Liver (tissue), 9 donors: Measurements from ENCODE around the gene ARHGEF33. TPM values are rescaled to one million over a fixed set of nuclear protein-coding genes. Genes with fewer than 3 reads are reported as not detected.

Experiments used
- DNase-seq: peaks from one replicate; pipeline ENCODE4 v3.0.0-alpha.2; 2017; ENCODE audit warnings: low spot score
- H3K27ac ChIP-seq, 2 donors: one replicate each; pipeline ENCODE4 v1.7.0; 2013; ENCODE audit warnings: inconsistent platforms in 2 of 2, low read length in 2 of 2, control low read depth in 1 of 2, low read depth in 1 of 2, mild to moderate bottlenecking in 1 of 2
- H3K27me3 ChIP-seq, 4 donors: one replicate each; pipeline versions ENCODE4 v1.6.1 to v1.7.0; 2013; ENCODE audit warnings: low read length in 3 of 4, inconsistent platforms in 1 of 4, mild to moderate bottlenecking in 1 of 4, moderate library complexity in 1 of 4; ENCODE audit not compliant: control insufficient read depth in 4 of 4, insufficient read depth in 4 of 4
- H3K36me3 ChIP-seq, 4 donors: one replicate each; pipeline versions ENCODE4 v1.6.1 to v1.7.0; 2013; ENCODE audit warnings: low read length in 3 of 4, mild to moderate bottlenecking in 3 of 4, low read depth in 1 of 4, moderate library complexity in 1 of 4; ENCODE audit not compliant: control insufficient read depth in 4 of 4, insufficient read depth in 3 of 4
- H3K4me1 ChIP-seq, 4 donors: one replicate each; pipeline versions ENCODE4 v1.6.1 to v1.7.0; 2013; ENCODE audit warnings: low read length in 3 of 4, mild to moderate bottlenecking in 3 of 4, moderate library complexity in 1 of 4; ENCODE audit not compliant: control insufficient read depth in 4 of 4, insufficient read depth in 4 of 4
- H3K4me3 ChIP-seq, 3 donors: one replicate each; pipeline versions ENCODE4 v1.6.1 to v1.7.0; 2013; ENCODE audit warnings: low read length in 3 of 3, control low read depth in 1 of 3, low read depth in 1 of 3, mild to moderate bottlenecking in 1 of 3
- H3K9ac ChIP-seq, 2 donors: one replicate each; pipeline ENCODE4 v1.7.0; 2013; ENCODE audit warnings: low read length in 2 of 2, mild to moderate bottlenecking in 2 of 2, moderate library complexity in 2 of 2, control low read depth in 1 of 2, low read depth in 1 of 2
- H3K9me3 ChIP-seq, 4 donors: one replicate each; pipeline versions ENCODE4 v1.6.1 to v1.7.0; 2013; ENCODE audit warnings: low read length in 3 of 4; ENCODE audit not compliant: control insufficient read depth in 4 of 4
- EGR1 ChIP-seq, 2 donors: IDR thresholded peaks; 2 replicates each; pipeline ENCODE4 v1.6.1; 2016 to 2018; ENCODE audit warnings: antibody characterized with exemption in 2 of 2, low read depth in 2 of 2
- FOXA2 ChIP-seq: IDR thresholded peaks from 2 replicates; pipeline ENCODE4 v1.6.1; 2016; ENCODE audit warnings: antibody characterized with exemption
- GABPA ChIP-seq, 2 donors: IDR thresholded peaks in 1 of 2; conservative IDR thresholded peaks in 1 of 2; 2 replicates each; pipeline ENCODE4 v1.6.1; 2016; ENCODE audit warnings: antibody characterized with exemption in 2 of 2, mild to moderate bottlenecking in 1 of 2, moderate library complexity in 1 of 2
- HNF4A ChIP-seq, 2 donors: conservative IDR thresholded peaks; 2 replicates each; pipeline ENCODE4 v1.6.1; 2016; ENCODE audit warnings: antibody characterized with exemption in 2 of 2, mild to moderate bottlenecking in 2 of 2
- HNF4G ChIP-seq: IDR thresholded peaks from 2 replicates; pipeline ENCODE4 v1.6.1; 2016; ENCODE audit warnings: antibody characterized with exemption
- JUND ChIP-seq, 2 donors: IDR thresholded peaks; 2 replicates each; pipeline ENCODE4 v1.6.1; 2016; ENCODE audit warnings: antibody characterized with exemption in 2 of 2
- MAX ChIP-seq: IDR thresholded peaks from 2 replicates; pipeline ENCODE4 v1.6.1; 2016; ENCODE audit warnings: antibody characterized with exemption
- NR2F2 ChIP-seq: IDR thresholded peaks from 2 replicates; pipeline ENCODE4 v1.6.1; 2016; ENCODE audit warnings: antibody characterized with exemption
- RAD21 ChIP-seq, 2 donors: IDR thresholded peaks; 2 replicates each; pipeline ENCODE4 v1.6.1; 2016; ENCODE audit warnings: antibody characterized with exemption in 2 of 2, mild to moderate bottlenecking in 2 of 2
- REST ChIP-seq: IDR thresholded peaks from 2 replicates; pipeline ENCODE4 v1.6.1; 2016; ENCODE audit warnings: antibody characterized with exemption, mild to moderate bottlenecking
- RXRA ChIP-seq, 2 donors: IDR thresholded peaks; 2 replicates each; pipeline ENCODE4 v1.6.1; 2017 to 2018; ENCODE audit warnings: antibody characterized with exemption in 2 of 2, mild to moderate bottlenecking in 1 of 2
- SP1 ChIP-seq: IDR thresholded peaks from 2 replicates; pipeline ENCODE4 v1.6.1; 2018; ENCODE audit warnings: antibody characterized with exemption, mild to moderate bottlenecking
- TAF1 ChIP-seq: conservative IDR thresholded peaks from 2 replicates; pipeline ENCODE4 v1.6.1; 2016; ENCODE audit warnings: antibody characterized with exemption, mild to moderate bottlenecking
- ZBTB33 ChIP-seq: IDR thresholded peaks from 2 replicates; pipeline ENCODE4 v1.6.1; 2016; ENCODE audit warnings: antibody characterized with exemption
- WGBS: extraction: QIAGEN DNeasy Blood & Tissue Kit; methylation state at CpG from one replicate; pipeline ENCODE4 v1.1.7; 2013; 5-methylcytosine and 5-hydroxymethylcytosine counted together
- polyA plus RNA-seq, 2 donors: library from polyadenylated mRNA; stranded (reverse) in 1 of 2; unstranded in 1 of 2; fragments of 200-250 nt in 1 of 2; fragments of >200 nt in 1 of 2; fragmentation: Nextera tagmentation in 1 of 2; extraction: Ambion mirVana in 1 of 2; gene quantifications; one replicate each; pipeline versions ENCODE4 v1.2.1 to v1.2.3, GENCODE V29; 2013 to 2015
- total RNA-seq, 2 donors: library from RNA; depleted of rRNA; stranded (reverse); fragments of >200 nt; gene quantifications; one replicate each; pipeline ENCODE4 v1.2.3, GENCODE V29; 2014
- TF ChIP-seq, protein P1 (sequence below): IDR thresholded peaks from 2 replicates; pipeline ENCODE4 v1.6.1; 2016; ENCODE audit warnings: antibody characterized with exemption
- TF ChIP-seq, protein P2 (sequence below): fragments of 150-350 bp; IDR thresholded peaks from 2 replicates; pipeline ENCODE4 v1.5.1; 2017; ENCODE audit warnings: improper control_type of control experiment, low read depth, low read length; ENCODE audit not compliant: missing input control
- donor health status: healthy.
- donor health status: healthy.
- donor health status: healthy.
- donor health status: healthy.
- donor health status: healthy.

ARHGEF33 gene
- total and polyA plus RNA-seq, 4 donors = 0.05 to 0.33 (median 0.08) TPM; not detected in 1

- no peaks in the 10 kb centered on the region for H3K4me1 ChIP-seq
- no peak overlapping the region for H3K4me3 ChIP-seq
- no peaks in the 10 kb centered on the region for H3K9me3 ChIP-seq
- H3K27me3 ChIP-seq = no peaks in the 10 kb centered on the region
- peaks cover 8 to 32% (median 26%) of the 10 kb centered on the region in 4 donors for H3K36me3 ChIP-seq
- no peak overlapping the region for H3K9ac ChIP-seq
- DNase-seq = no peak
- 78% methylated on average over 5 of the region's 5 CpGs for WGBS
- TF ChIP-seq MAX = no peak
- H3K27ac ChIP-seq = no peak overlapping the region
Measured at GRCh38 chr2:39007875-39008504, 118.3 kb downstream of the ARHGEF33 start.

- DNase-seq = no peak
Measured at GRCh38 chr2:39008665-39009064, 119.0 kb downstream of the ARHGEF33 start.

More at GRCh38 chr2:39008665-39009064, 119.0 kb downstream of the ARHGEF33 start:
- Histone ChIP-seq H3K4me3 (no peak overlapping the region), H3K9me3 (no peaks in the 10 kb centered on the region), H3K9ac (no peak overlapping the region), H3K4me1 (no peaks in the 10 kb centered on the region), H3K36me3 (peaks cover 8 to 39% (median 29%) of the 10 kb centered on the region in 4 donors), H3K27ac (no peak overlapping the region), H3K27me3 (no peaks in the 10 kb centered on the region)
- 95% methylated on average over 1 of the region's 1 CpG for WGBS
- TF ChIP-seq NR2F2 = no peak
- no peak for TF ChIP-seq RXRA (IDR thresholded peaks at IDR 0.05)
- TF ChIP-seq SP1 = no peak
- TF ChIP-seq GABPA (IDR thresholded peaks at IDR 0.05 in 1 of 2, conservative IDR thresholded peaks at IDR 0.05 in 1 of 2) = no peak
- TF ChIP-seq RAD21 (IDR thresholded peaks at IDR 0.05) = no peak
- TF ChIP-seq EGR1 (IDR thresholded peaks at IDR 0.05; ENCODE audit: low read depth in 2 of 2) = no peak
- no peak for TF ChIP-seq HNF4A (conservative IDR thresholded peaks at IDR 0.05)
- TF ChIP-seq MAX = no peak
- no peak for TF ChIP-seq REST
- no peak for TF ChIP-seq JUND (IDR thresholded peaks at IDR 0.05)
- TF ChIP-seq, protein P1, sequence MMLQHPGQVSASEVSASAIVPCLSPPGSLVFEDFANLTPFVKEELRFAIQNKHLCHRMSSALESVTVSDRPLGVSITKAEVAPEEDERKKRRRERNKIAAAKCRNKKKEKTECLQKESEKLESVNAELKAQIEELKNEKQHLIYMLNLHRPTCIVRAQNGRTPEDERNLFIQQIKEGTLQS = no peak
- TF ChIP-seq, protein P2, sequence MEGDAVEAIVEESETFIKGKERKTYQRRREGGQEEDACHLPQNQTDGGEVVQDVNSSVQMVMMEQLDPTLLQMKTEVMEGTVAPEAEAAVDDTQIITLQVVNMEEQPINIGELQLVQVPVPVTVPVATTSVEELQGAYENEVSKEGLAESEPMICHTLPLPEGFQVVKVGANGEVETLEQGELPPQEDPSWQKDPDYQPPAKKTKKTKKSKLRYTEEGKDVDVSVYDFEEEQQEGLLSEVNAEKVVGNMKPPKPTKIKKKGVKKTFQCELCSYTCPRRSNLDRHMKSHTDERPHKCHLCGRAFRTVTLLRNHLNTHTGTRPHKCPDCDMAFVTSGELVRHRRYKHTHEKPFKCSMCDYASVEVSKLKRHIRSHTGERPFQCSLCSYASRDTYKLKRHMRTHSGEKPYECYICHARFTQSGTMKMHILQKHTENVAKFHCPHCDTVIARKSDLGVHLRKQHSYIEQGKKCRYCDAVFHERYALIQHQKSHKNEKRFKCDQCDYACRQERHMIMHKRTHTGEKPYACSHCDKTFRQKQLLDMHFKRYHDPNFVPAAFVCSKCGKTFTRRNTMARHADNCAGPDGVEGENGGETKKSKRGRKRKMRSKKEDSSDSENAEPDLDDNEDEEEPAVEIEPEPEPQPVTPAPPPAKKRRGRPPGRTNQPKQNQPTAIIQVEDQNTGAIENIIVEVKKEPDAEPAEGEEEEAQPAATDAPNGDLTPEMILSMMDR = no peak
- TF ChIP-seq HNF4G = no peak
- no peak for TF ChIP-seq TAF1
- TF ChIP-seq ZBTB33 = no peak
- no peak for TF ChIP-seq FOXA2
